GM19193 (cell line): ENCODE results near the gene MARCHF4.

ENCODE experiments used
- POLR2A ChIP-seq: IDR thresholded peaks from 4 replicates; pipeline ENCODE4 v1.6.1; 2011; ENCODE audit not compliant: insufficient read depth, insufficient read length; ENCODE audit errors: extremely low read depth

Gene MARCHF4, protein sequence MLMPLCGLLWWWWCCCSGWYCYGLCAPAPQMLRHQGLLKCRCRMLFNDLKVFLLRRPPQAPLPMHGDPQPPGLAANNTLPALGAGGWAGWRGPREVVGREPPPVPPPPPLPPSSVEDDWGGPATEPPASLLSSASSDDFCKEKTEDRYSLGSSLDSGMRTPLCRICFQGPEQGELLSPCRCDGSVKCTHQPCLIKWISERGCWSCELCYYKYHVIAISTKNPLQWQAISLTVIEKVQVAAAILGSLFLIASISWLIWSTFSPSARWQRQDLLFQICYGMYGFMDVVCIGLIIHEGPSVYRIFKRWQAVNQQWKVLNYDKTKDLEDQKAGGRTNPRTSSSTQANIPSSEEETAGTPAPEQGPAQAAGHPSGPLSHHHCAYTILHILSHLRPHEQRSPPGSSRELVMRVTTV

DNA sequence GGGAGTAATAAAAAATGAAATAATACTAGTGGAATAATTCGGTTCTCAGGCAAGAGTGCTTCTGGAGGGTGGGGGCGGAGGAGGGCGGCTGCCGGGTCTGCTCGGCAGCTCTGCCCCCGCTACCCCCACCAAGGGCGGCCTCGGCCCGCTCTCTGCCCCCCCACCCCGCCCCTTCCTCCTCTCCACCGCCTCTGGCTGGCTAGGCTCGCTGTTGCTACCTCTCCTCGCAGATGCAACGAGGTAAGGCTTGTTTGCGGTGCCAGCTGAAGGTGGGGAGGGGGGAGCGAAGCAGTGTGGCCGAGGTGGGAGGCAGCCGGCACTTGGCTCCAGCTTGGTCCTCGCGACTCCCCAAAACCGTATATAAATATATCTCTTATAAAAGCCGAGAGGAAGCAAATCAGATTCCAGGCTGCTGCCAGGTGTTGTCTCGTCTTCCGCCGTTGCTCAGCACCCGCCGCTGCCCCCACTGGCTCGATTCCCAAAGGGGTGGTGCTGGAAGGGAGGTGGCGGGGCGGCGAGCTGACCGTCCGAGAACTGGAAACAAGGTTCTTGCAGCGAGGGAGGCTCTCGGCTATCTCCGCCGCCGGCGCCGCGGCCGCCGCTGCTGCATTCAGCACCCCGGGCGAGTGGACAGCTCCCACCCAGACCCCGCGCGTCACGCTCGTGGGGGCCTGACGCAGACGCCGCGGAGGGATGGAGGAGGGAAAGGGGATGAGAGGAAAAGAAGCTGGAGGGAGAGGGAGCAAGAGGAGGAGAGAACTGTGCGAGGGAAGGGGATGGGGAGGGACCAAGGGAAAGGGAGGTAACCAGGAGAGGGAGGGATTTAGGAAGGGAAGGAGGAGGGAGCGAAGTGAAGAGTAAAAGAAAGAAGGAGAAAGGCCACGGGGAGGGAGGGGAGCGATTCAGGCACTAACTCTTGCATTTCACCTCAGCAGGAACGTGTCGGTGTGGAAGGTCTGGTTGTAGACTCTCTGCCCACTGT, at the start of gene MARCHF4:
Gene MARCHF4, minus strand, starts transcription at position 763 of the 982 bp plus-strand sequence. CDS start 2,223 bp downstream, outside the sequence.
- no peak for TF ChIP-seq POLR2A

DNA sequence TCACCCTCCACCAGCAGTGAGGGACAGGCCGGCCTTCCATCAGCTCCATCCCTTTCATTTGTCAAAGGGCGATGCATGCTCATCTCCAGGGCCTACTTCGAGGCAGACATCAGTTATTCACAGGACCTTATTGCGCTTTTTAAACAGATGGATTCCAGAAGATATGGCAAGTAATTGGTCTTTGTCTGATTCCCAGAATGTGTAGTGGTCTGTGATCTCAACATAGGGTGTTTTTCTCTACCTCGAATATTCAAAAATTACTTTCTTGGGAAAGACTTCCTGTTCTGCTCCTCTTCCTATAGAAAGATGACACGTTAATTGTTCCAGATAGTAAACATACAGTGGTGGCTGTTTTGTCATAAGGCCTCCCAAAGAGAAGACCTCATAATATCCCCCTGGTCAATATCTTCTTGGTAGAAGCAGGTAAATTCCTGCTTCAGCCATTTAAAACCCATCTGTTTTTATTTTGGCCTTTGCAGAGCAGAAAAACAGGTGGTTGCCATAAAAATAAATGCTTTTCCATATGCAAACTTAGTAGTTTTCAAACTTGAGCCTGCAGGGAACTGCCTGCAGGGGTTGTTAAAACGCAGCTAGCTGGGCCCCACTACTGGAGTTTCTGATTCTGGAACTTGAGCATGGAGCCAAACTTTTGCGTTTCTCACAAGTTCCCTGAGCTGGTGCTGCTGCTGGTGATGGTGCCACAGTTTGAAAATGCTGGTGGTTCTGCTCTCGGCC, 48.3 kb upstream of the MARCHF4 start:
- no peak for TF ChIP-seq POLR2A

DNA sequence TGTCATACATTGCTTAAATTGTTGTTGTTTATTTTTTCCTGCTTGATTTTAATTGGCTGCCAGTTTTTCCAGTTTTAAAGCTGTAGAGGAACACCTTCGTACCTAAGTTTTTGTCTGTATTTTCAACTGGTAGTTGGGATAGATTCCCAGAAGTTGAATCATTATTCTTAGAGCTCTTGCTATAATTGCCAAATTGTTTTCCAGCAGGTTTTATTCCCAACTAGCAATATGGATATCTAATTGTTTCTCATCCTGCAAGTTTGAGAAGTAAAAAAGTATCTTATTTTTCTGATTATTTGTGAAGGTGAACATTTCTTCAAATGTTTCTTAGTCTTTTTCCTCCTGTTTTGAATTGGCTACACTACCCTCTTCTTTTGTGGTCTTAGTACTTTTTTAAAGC, 46.7 kb upstream of the MARCHF4 start:
- no peak for TF ChIP-seq POLR2A

DNA sequence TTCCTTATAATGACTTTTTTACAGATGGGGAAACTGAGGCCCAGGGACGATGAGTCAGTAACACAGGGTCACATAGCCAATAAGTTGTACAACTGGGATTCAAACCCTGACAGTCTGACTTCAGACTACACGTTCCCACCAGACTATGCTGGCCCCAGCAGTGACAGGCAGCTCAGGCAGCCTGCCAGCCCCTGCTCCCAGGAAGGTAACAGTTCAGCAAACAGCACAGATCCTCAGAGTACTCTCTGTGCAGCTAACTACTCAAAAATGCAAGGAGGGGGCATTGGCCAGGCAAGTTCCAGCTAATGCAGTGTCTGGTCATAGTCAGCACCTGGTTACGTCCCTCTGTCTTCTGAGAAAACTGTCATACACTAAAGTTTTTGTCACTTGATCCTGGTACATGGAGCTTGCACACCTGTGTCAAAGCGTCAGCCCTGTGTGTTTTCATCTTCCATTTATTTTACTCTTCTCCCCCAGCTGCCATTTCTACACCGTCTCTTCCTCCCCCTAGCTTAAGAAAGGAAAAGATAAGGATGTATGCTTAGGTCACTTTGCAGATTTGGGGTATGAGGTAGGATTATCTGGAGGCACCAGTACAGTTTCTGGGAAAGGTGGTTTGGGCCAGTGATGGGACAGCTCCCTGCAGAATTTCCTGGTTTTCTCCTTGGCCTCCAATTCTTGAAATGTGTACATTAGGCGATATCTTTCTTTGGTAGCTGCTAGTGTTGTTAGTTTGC, 44.5 kb upstream of the MARCHF4 start:
- no peak for TF ChIP-seq POLR2A

DNA sequence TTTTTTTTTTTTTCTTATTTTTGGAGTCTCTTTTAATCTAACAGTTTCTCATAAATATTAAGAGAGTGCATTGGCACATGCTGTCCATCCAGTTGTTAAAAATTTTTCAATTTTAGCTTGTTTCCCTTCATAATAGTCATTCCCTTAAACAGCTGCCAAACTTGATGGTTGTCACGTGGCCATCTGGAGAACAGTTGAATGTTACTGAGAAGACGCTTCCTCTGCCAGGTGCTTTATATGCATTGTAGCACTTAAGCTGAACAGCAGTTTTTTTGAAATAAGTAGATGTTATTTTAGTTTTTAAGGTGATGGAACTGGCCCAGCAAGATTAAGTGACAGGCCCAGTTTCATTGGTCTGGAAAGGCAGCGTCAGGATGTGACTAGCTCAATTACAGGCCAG, 43.3 kb upstream of the MARCHF4 start:
- TF ChIP-seq POLR2A = no peak

DNA sequence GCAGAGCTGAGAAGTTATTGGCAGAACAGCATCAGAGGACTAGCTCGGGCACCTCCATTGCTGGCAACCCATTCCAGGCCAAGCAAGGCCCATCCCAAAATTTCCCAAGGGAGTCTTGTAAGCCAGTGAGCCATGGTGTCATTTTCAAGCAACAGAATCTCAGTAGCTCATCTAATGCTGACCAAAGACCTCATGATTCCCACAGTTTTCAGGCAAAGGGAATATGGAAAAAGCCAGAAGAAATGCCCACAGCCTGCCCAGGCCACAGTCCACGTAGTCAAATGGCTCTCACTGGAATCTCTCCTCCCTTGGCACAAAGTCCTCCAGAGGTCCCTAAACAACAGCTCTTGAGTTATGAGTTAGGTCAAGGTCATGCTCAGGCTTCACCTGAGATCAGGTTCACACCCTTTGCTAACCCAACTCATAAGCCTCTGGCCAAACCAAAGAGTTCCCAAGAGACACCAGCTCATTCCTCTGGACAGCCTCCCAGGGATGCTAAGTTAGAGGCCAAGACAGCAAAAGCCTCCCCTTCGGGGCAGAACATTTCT, 42.6 kb upstream of the MARCHF4 start:
- no peak for TF ChIP-seq POLR2A

DNA sequence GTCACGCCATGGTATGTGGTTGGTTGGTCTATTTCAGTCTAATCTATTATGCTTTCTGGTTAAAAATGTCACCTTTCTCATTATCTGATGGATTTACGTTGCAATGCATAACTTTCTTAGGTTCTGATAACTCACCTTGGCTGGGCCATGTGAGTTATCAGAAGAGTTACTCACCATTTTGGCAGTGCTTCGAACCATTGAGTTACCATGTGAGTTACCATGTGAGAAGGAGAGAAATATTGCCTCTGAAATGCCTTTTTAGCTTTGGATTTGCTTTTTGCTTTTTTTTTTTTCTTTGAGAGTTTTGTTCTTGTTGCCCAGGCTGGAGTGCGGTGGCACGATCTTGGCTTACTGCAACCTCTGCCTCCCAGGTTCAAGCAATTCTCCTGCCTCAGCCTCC, 41.6 kb upstream of the MARCHF4 start:
- TF ChIP-seq POLR2A = no peak

DNA sequence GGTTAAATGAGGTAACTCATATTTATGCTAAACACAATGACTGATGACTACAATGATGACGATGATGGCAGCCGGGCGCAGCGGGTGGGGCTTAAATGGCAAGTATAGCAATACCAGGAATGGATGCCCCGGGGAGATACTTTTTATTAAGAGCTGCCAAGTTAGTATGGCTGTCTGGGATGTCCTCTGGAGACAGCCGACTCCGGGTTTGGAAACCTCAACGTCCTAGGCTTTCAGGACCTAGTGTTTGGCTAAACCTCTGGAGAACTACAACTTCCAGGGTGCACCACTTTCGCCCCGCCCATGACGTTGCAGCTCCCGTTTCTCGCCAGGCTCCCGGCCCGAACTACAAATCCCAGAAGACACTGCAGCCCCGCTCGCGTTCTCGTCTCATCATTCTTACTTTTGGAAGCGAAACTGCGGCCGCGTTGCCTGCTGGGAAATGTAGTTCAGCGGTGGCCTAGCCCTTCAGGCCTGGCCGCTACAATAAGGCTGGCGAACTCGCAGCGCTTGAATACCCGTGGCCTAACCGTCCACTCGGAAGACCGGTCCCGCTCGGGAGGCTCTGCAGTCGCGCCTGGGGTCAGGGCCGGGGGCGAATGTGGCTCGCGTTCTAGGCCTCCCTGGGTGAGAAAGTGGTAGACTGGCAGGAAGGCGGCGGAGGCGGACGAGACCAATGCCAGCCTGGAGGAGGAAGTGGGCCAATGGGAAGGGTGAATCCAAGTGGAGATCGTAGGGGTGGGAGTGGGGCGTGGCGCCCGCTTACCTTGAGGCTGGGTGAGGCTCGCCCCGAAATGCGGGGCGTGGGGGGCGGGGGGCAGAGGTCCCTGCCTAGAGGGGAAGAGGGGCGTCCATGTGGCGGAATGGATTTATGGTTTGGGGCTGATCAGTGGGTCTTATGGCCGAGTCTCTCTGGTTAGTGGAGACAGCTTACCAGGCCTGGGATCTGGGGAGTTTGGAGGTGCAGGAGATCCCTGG, 40.0 kb upstream of the MARCHF4 start, which contains the start of gene SMARCAL1:
Gene SMARCAL1, plus strand, starts transcription at position 463 of the 978 bp plus-strand sequence. CDS start 2,221 bp downstream, outside the sequence.
- TF ChIP-seq POLR2A = peak; percentile 81

DNA sequence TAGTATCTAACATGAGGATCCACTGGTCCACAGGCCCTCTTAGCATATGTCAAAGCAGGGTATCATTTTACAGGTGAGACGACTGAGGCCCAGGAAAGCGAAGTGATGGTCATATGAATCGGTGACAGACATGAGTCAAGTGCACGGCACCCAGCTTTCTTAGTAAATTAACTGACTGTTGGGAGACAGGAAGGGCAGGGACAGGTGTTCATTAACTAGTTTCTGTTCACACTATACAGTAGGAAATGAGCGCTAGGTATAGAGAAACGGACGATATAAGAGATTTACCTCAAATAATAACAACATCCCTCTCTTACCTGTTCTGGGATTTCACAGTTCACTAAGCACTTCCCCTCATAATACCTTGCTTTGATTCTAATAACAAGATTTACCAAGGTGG, 38.3 kb upstream of the MARCHF4 start:
- no peak for TF ChIP-seq POLR2A

DNA sequence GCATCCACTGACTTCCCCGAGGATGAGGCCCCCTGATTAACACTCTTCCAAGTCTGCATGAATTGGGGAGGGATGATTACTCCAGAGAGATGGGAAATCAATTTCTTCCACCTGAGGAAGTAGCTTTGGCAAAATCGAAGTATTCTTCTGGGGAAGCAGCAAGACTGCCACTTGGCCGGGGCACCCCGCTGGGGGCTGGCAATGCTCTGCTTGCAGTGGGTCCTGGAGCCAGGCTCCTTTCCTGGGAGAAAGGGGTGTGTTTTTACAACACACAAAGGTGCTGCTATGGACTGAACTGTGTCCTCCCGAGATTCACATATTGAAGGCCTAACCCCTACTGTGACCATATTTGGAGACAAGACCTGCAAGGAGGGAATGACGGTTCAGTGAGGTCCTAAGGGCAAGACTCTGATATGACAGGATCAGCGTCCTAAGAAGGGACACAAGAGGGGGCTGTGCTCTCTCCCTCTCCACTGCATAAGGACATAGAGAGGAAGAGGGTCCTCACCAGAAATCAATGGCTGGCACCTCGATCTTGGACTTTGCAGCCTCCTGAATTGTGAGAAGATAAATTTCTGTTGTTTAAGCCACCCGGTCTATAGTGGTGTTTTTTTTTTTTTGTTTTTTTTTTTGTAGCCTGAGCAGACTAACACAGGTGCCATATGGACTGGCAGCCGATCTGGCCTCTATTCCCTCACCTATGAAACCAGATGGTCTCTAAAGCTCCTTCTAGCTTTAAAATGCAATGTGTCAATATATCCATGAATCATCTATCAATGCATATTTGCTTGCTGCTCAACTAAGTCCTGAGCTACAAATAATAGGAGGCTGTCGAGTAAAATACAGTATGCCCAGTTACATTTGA, 36.4 kb upstream of the MARCHF4 start:
- TF ChIP-seq POLR2A = no peak

DNA sequence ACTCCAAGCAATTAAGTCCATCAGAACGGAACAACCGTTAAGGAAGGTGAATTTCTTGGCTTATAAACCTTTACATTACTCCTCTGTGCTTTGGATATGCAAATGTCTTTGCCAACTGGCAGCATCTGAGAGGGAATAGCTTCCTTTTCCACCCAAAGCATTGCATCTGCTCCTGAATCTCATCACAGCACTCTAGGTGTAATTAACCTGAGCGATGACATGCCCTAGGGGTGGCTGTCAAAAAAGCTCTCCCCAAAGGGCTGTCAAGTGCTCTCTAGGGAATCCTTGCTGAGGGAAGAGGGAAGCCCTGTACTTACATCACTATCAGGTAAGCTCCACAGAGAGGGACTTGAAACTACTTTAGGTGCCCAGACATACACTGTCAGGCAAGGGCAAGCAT, 34.5 kb upstream of the MARCHF4 start:
- no peak for TF ChIP-seq POLR2A

DNA sequence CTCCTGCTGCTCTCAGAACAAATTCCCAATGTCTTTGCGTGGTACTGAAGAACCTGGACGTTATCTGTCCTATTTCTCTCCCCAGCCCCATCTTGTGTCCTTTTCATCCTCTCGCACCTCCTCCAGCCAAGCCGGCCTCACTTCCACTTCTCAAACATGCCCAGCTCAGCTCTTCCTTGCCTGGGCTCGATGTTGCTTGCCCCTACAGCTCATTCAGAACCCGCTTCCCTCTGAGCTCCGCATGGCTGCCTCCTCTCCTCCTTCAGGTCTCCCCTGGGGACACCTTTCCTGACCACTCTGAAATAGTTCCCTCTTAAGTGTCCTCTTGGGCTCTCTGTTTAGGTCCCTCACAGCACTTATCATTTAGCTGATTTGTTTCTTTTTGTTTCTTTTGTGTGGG, 33.3 kb upstream of the MARCHF4 start:
- no peak for TF ChIP-seq POLR2A
